Testis (tissue), 3 donors: ENCODE data around the gene ASTL. TPM values are rescaled to one million over a fixed set of nuclear protein-coding genes. Genes with fewer than 3 reads are reported as not detected.

Experiments
- DNase-seq: peaks from one replicate; pipeline ENCODE4 v3.0.0-alpha.2; 2019
- H3K27ac ChIP-seq, 2 donors: fragments of 200-600 bp; sonication (generic); one replicate each; pipeline ENCODE4 v1.5.1; 2019
- H3K27me3 ChIP-seq: fragments of 200-600 bp; sonication (generic); one replicate; pipeline ENCODE4 v1.5.1; 2019
- H3K36me3 ChIP-seq: fragments of 200-600 bp; sonication (generic); one replicate; pipeline ENCODE4 v1.5.1; 2017; ENCODE audit warnings: low read depth; ENCODE audit errors: missing control alignments
- H3K4me1 ChIP-seq: fragments of 200-600 bp; sonication (generic); one replicate; pipeline ENCODE4 v1.5.1; 2019
- H3K4me3 ChIP-seq, 2 donors: fragments of 200-600 bp; sonication (generic); one replicate each; pipeline ENCODE4 v1.5.1; 2017 to 2019
- H3K9me3 ChIP-seq: fragments of 200-600 bp; sonication (generic); one replicate; pipeline ENCODE4 v1.5.1; 2017
- CTCF ChIP-seq, 3 experiments: fragments of 450-650 bp in 2 of 3; fragments of 200-600 bp in 1 of 3; sonication (generic) in 1 of 3; IDR thresholded peaks; one replicate each; pipeline ENCODE4 v1.5.1; 2016 to 2019; ENCODE audit warnings: antibody characterized with exemption in 3 of 3, mild to moderate bottlenecking in 2 of 3, moderate library complexity in 1 of 3
- POLR2A ChIP-seq: fragments of 450-650 bp; IDR thresholded peaks from one replicate; pipeline ENCODE4 v1.6.1; 2017; ENCODE audit warnings: antibody characterized with exemption, mild to moderate bottlenecking, moderate library complexity
- WGBS, 2 donors: methylation state at CpG; one replicate each; pipeline ENCODE4 v1.1.5; 2018; 5-methylcytosine and 5-hydroxymethylcytosine counted together
- intact Hi-C: fragments of 100-400 bp; cut with DNase I; formaldehyde crosslinking; loops from one replicate; pipeline ENCODE4 v1.15.1; 2023; ENCODE audit warnings: low total_unique reads
- polyA plus RNA-seq: library from polyadenylated mRNA; stranded (reverse); fragments of 350-450 nt; fragmentation: Illumina TruSeq; extraction: RNeasy Lipid Tissue Mini Kit (QIAGEN cat#74804); gene quantifications from one replicate; pipeline ENCODE4 v1.2.3, GENCODE V29; 2014; ENCODE audit warnings: low read depth, low replicate concordance; ENCODE audit not compliant: insufficient read depth
- total RNA-seq, 2 donors: library from RNA; depleted of rRNA; stranded (reverse); fragments of >200 nt; gene quantifications; one replicate each; pipeline ENCODE4 v1.2.3, GENCODE V29; 2016

Gene ASTL
- total and polyA plus RNA-seq, 3 donors from 2014 or later: 0.58 to 1.6 (median 0.87) TPM

- intact Hi-C loops: loop anchor here (10.0 kb wide), 1 partner anchor 119 kb away; no protein-coding TSS in a partner anchor
- WGBS, 2 donors: 92% methylated on average over 11 of the region's 11 CpGs; no CpG with 5 or more reads in 1 of the 2 donors
These were observed 14.4 kb downstream of the ASTL start for GRCh38 chr2:96123936-96124335.

GRCh38 chr2:96123290-96123689 is 15.0 kb downstream of the ASTL start:
- DNase-seq: no peak
- no peak overlapping the region for H3K4me3 ChIP-seq
- no peaks in the 10 kb centered on the region for H3K36me3 ChIP-seq
- H3K4me1 ChIP-seq: peaks cover 12% of the 10 kb centered on the region
- intact Hi-C loops: loop anchor here (10.0 kb wide), 1 partner anchor 118 kb away; no protein-coding TSS in a partner anchor
- 89% methylated on average over 1 of the region's 1 CpG; no CpG with 5 or more reads in 1 of the 2 donors for WGBS, 2 donors
- no peak for TF ChIP-seq POLR2A
- TF ChIP-seq CTCF (IDR thresholded peaks at IDR 0.05): no peak
- H3K9me3 ChIP-seq: no peaks in the 10 kb centered on the region
- no peaks in the 10 kb centered on the region for H3K27me3 ChIP-seq
- H3K27ac ChIP-seq: no peak overlapping the region

More at GRCh38 chr2:96123936-96124335, 14.4 kb downstream of the ASTL start:
- no peak for DNase-seq
- H3K27me3 ChIP-seq: no peaks in the 10 kb centered on the region
- no peak overlapping the region for H3K4me3 ChIP-seq
- peaks cover 12% of the 10 kb centered on the region for H3K4me1 ChIP-seq
- TF ChIP-seq CTCF (IDR thresholded peaks at IDR 0.05): no peak
- TF ChIP-seq POLR2A: no peak
- no peaks in the 10 kb centered on the region for H3K36me3 ChIP-seq
- H3K9me3 ChIP-seq: no peaks in the 10 kb centered on the region
- no peak overlapping the region for H3K27ac ChIP-seq

GRCh38 chr2:96122391-96122790 is 15.9 kb downstream of the ASTL start:
- peak; percentile 53 for DNase-seq

GRCh38 chr2:96121414-96121813 is 16.9 kb downstream of the ASTL start:
- 94 to 98% methylated on average over 4 of the region's 4 CpGs for WGBS, 2 donors
- Histone ChIP-seq H3K9me3 (no peaks in the 10 kb centered on the region), H3K27ac (no peak overlapping the region), H3K4me1 (peaks cover 12% of the 10 kb centered on the region), H3K36me3 (no peaks in the 10 kb centered on the region), H3K27me3 (no peaks in the 10 kb centered on the region), H3K4me3 (no peak overlapping the region)
- DNase-seq: no peak
- intact Hi-C loops: loop anchor here (10.0 kb wide), 1 partner anchor 117 kb away; no protein-coding TSS in a partner anchor
- TF ChIP-seq CTCF (IDR thresholded peaks at IDR 0.05): no peak
- TF ChIP-seq POLR2A: no peak

More at GRCh38 chr2:96122391-96122790, 15.9 kb downstream of the ASTL start:
- no peaks in the 10 kb centered on the region for H3K9me3 ChIP-seq
- no peaks in the 10 kb centered on the region for H3K36me3 ChIP-seq
- H3K27me3 ChIP-seq: no peaks in the 10 kb centered on the region
- H3K4me1 ChIP-seq: peaks cover 12% of the 10 kb centered on the region
- H3K4me3 ChIP-seq: no peak overlapping the region
- intact Hi-C loops: loop anchor here (10.0 kb wide), 1 partner anchor 118 kb away; no protein-coding TSS in a partner anchor
- TF ChIP-seq CTCF (IDR thresholded peaks at IDR 0.05) (no peak), POLR2A (no peak)
- H3K27ac ChIP-seq: no peak overlapping the region
- WGBS, 2 donors: 38 to 80% methylated on average over 1 to 5 of the region's 5 CpGs

GRCh38 chr2:96120991-96121390 is 17.3 kb downstream of the ASTL start:
- peaks cover 12% of the 10 kb centered on the region for H3K4me1 ChIP-seq
- no peak overlapping the region for H3K27ac ChIP-seq
- 63 to 67% methylated on average over 7 of the region's 7 CpGs for WGBS, 2 donors
- no peaks in the 10 kb centered on the region for H3K9me3 ChIP-seq
- no peak for TF ChIP-seq CTCF (IDR thresholded peaks at IDR 0.05)
- intact Hi-C loops: loop anchor here (10.0 kb wide), 1 partner anchor 116 kb away; no protein-coding TSS in a partner anchor
- DNase-seq: no peak
- no peak overlapping the region for H3K4me3 ChIP-seq
- H3K36me3 ChIP-seq: no peaks in the 10 kb centered on the region
- no peaks in the 10 kb centered on the region for H3K27me3 ChIP-seq
